HG02885 (cell line): ENCODE data around the gene SCN1B.
"Not testable (repeated sequence)": the region's sequence is repeated elsewhere in the genome, so short reads cannot be mapped to it uniquely, and the experiment has no call there.

Experiments used
- ATAC-seq: cut with Tn5 transposase; IDR thresholded peaks from one replicate; pipeline ENCODE4 v1.9.1; 2021; ENCODE audit warnings: mild to moderate bottlenecking; ENCODE audit not compliant: unreplicated experiment, poor library complexity

The SCN1B gene

DNA sequence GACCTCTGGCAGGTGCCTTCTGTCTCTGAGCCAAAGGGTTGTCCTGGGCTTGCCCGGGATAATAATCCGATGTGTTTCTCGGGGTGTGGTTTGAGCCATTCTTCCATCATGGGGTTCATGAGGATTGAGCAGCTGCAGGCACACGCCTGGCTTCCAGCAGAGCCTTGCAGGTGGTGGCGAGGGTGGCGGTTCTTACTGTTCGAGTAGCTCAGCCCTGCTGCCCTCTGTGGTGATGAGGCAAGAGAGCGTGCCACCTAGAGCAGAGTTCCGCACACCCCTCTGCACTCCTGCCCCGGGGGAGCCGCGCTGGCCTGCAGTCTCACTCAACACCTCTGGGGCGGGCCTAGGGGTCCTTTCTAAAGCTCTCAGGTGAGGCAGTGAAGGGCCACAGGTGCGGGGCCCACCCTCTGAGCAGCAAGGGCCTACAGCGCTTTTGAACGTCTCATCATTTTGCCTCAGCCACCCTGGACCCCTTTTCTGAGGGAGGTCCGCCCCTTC lies 3.8 kb downstream of the SCN1B start:
- no peak for ATAC-seq

DNA sequence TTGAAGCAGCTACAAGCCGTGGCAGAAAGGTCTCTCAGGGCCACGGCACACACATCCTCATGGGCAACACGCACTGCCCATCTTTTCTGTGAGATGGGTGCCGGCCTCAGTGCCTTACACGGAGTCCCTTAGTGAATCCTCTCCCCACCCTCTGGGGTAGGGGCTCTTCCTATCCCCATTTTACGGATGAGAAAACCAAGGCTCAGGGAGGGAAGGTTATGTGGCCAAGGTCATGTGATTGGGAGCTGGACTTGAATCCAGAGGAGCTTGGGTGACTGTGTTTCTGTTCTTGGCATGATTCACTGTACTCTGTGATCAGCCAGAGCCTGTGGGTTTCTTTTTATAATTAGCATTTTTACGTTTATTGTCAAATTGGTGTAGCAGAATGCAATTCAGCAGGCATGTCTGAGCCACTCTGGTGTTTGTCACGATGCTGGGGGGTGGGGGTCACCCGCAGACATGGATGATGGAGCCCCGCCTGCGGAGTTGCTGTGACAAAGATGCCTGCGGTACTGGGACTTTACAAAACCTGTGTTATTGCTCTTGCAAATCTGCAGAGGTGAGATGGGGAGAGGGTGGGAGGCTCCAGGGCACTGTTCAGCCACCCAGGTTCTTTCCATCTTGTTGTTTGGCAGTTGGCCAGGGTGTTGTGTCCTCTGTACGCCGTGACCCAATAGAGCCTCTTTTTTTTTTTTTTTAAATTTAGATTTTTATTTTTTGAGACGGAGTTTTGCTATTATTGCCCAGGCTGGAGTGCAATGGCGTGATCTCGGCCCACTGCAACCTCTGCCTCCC lies 4.5 kb downstream of the SCN1B start:
- ATAC-seq: no peak

GRCh38 chr19:35037716-35038622 lies 7.7 kb downstream of the SCN1B start:
- ATAC-seq: no peak

DNA sequence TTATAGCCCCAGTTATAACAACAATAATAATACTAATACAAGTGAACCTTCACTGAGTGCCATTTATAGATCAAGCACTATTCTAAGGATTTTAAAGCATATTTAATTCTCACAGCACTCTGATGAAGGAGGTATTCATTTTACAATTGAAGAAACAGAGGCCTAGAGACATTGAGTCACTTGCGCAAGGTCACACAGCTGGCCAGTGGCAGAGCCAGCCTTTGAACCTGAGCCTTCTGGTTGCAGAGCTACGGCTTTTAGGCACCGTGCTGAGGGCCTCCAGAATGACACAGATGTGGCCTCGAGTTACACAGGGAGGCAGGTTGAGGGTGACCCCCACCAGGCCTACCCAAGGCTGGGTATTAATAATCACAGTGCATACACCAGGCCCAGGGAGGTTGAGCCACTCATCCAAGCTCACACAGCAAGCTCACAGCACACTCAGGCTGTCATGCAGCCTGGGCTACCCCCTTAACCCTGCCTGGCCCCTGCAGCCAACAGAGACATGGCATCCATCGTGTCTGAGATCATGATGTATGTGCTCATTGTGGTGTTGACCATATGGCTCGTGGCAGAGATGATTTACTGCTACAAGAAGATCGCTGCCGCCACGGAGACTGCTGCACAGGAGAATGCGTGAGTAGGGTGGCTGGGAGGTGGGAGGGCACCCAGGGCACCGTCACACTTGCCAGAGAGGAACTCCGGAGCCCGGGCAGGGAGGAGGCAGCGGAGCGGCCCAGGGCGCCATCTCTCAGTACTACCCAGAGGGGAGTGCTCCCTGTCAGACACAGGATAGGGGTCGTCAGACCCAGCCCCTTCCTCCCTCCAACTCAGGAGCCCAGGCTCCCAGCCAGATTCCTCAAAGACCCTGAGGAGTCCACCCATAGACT lies 8.6 kb downstream of the SCN1B start:
- ATAC-seq: no peak

GRCh38 chr19:35039881-35040825 lies 9.9 kb downstream of the SCN1B start:
- no peak for ATAC-seq

DNA sequence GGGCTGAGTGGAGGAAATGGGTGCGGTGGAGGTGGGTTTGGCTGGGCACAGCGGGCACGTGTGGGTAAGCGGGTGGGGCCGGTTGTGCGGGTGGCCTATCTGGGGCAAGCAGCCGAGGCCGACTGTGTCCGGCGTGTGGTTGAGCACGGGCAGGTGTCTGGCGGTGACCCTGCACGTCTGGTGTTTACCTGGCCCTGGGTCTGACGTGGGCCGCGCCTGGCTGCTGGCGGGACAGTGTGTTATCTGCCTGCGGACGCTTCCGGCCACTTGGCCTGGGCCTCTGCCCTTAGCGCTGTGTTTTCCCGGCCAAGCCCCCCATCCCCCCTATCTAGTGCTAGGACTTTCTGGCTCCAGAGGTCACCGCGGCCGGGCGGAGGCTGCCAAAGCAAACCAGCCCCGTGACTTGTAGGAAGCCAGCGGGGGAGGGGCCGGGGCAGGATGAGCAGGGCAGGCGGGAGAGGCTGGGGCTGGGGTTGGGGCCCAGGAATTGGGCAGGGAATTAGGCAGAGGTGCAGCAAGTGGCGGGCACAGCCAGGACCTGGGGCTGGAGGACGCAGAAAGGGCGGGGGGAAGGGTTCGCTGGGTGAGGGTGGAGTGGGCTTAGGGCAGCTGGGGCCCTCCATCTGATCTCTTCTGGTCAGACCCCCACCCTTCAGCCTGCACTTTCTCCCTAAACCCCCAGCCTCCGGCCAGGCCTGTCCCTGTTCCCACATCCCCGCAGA lies 10.7 kb downstream of the SCN1B start:
- ATAC-seq: no peak

DNA sequence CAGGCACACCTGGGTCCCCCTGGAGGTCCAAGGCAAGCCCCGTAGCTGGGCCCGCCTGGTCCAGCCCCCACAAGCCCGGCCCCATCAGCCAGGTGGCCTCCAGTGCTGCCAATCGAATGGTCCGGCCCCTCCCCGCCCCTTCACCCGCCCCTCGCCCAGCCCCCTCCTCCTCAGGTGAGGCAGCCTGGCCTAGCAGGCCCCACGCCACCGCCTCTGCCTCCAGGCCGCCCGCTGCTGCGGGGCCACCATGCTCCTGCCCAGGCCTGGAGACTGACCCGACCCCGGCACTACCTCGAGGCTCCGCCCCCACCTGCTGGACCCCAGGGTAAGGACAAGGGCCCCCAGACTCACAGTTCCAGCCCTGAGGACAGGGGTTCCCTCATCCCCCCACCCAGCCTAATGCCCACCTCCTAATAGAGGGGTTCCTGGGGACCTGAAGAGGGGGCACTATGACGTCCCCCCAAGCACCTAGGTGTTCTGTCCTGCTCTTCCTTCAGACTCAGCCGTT lies 11.3 kb downstream of the SCN1B start, which contains the start of gene HPN:
HPN (plus strand) TSS at position 174 of the 508 bp plus-strand sequence. CDS start 786 bp downstream, outside the sequence.
- no peak for ATAC-seq

DNA sequence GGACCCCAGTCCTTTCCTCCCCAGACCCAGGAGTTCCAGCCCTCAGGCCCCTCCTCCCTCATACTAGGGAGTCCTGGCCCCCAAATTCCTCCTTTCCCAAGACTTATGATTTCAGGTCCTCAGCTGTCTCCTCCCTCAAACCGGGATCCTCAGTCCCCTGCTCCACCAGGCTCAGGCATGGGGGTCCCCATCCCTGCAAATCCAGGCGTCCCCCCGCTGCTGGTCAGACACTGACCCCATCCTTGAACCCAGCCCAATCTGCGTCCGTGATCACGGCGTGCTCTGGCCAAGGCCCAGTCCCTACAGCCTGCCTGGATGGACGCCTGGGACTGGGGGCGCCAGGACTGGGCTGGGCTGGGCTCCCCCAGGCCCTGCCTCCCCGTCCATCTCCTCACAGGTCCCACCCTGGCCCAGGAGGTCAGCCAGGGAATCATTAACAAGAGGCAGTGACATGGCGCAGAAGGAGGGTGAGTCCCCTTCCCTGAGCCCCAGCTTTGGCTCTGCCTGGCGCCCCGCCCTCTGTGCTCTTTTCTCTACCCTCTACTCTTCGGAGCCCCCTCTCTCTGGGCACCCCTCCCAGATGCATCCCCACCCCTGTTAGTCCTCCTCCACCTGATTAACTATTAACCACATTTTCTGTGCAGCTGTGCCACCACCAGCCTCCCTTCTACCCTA lies 11.9 kb downstream of the SCN1B start:
- no peak for ATAC-seq

DNA sequence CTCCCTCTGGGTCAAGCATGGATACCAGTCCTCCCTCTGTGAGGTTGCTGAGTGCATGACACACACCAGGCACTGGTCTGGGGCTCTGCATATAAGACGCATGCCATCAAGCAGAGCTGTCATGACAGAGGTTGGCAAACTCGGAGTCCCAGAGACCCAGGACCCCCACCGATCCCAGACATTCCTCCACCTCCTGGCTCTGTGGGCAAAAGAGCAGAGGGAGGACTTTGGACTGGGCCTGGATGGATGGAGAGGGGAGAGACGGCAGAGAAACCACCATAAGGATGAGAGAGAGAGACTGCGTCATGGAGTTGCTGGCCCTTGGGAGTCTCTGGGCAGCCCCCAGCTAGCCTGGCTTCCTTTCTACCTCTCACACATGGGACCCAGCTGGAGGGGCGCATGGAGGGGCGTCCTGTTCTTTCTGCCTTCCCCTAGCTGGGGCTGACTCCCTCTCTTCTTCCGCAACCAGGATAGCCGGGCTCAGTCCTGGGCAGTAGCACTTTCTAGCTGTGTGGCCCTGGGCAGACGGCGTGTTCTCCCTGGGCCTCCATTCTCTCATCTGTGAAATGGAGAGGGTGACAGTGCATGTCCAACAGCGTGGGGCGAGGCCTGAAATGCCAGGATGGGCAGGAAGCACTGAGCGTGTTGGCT lies 12.8 kb downstream of the SCN1B start:
- ATAC-seq: no peak

GRCh38 chr19:35043906-35044305 lies 13.6 kb downstream of the SCN1B start:
- ATAC-seq: no peak

GRCh38 chr19:35044317-35045117 lies 14.2 kb downstream of the SCN1B start:
- ATAC-seq: no peak

- ATAC-seq: peak; percentile 64
These were observed 15.5 kb downstream of the SCN1B start for GRCh38 chr19:35045667-35046300.

- no peak for ATAC-seq
These were observed 16.2 kb downstream of the SCN1B start for GRCh38 chr19:35046461-35046860.

DNA sequence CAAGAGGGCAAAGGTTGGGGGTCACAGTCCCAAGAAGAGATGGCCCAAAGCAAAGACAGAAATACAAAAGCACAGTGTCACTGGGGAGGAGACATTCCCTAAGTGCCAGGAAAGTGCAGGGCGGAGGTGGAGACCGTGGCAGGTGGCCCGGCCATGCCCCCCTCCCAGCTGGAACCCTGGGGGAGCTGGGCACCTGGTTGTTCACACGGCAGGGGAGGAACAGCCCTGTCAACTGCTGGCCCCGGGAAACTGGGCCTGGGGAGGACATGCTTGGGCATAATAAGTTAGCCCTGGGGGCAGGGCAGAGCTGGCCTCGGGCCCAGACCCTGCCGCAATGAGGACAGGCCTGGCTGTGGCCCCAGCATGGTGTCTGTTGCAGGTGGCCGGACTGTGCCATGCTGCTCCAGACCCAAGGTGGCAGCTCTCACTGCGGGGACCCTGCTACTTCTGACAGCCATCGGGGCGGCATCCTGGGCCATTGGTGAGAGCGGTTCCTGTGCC lies 18.7 kb downstream of the SCN1B start:
- no peak for ATAC-seq

- no peak for ATAC-seq
These were observed 19.2 kb downstream of the SCN1B start for GRCh38 chr19:35049456-35049855.

- not testable (repeated sequence) for ATAC-seq
These were observed 20.4 kb downstream of the SCN1B start for GRCh38 chr19:35050662-35051061.
